GM21528 (cell line): ENCODE measurements around the gene KNSTRN.

ENCODE experiments used
- ATAC-seq: cut with Tn5 transposase; IDR thresholded peaks from one replicate; pipeline ENCODE4 v1.9.1; 2021; ENCODE audit warnings: mild to moderate bottlenecking, moderate library complexity; ENCODE audit not compliant: unreplicated experiment, low FRiP score

The KNSTRN gene, protein sequence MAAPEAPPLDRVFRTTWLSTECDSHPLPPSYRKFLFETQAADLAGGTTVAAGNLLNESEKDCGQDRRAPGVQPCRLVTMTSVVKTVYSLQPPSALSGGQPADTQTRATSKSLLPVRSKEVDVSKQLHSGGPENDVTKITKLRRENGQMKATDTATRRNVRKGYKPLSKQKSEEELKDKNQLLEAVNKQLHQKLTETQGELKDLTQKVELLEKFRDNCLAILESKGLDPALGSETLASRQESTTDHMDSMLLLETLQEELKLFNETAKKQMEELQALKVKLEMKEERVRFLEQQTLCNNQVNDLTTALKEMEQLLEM

DNA sequence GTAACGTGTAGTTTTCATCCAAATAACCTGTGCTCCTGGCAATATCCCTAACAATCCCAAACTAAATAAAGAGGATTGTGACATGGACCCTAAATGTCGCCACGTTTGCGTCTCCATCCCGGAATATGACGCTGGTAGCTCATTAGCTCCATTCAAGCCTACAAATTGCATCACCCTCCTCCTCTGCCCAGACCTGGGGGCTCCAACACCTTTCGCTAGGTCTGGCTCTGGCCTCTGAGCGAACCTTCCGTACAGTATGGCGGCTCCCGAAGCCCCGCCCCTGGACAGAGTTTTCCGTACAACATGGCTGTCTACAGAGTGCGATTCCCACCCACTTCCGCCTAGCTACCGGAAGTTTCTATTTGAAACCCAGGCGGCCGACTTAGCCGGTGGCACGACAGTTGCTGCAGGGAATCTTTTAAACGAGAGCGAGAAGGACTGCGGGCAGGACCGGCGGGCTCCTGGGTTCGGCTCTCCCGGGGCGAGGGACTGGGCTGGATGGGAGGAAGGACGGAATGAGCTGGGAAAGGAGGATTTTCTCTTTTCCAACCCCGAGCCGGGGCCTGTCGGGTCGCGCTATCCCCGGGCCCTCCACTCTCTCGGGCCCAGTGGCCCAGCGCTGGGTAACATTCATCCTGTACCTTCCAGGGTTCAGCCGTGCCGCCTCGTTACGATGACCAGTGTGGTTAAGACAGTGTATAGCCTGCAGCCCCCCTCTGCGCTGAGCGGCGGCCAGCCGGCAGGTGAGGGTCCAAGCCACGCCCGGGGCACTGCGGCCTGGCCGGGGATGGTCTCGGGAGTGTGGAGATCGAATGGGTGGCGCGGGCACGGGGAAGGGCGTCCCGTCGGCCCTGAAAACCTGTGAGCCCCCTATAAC is at the start of gene KNSTRN:
KNSTRN (plus strand) TSS at position 142 of the 877 bp plus-strand sequence; CDS start at position 257, 115 bp downstream.
- peak; percentile 91 for ATAC-seq

DNA sequence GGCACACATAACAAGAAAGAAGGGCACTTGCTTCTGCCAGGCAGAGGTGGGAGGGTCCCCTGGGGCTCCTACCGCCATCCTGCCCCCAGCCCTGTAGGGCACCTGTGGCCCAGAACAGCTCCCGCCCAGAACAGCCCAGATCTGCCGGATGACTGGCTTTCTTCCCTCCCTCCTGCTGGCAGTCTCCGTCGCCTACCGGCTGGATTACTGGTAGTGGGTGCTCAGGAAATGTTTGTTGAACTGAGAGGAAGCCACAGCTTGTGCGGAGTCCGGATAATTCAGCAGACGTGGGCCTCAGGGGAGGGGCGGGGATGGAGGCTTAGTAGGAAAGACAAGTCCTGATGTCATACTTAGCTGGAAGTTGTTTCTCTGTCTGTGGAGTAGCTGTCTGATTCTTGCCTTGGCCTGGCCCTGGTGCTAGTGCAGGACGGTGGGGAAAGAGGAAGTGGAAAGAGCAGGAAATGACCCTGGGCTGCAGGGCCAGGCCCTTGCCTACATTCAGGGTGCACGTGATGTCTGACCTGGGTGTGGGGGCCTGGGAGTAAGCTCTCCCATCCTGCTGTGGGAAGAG is 48.5 kb upstream of the KNSTRN start:
- no peak for ATAC-seq

DNA sequence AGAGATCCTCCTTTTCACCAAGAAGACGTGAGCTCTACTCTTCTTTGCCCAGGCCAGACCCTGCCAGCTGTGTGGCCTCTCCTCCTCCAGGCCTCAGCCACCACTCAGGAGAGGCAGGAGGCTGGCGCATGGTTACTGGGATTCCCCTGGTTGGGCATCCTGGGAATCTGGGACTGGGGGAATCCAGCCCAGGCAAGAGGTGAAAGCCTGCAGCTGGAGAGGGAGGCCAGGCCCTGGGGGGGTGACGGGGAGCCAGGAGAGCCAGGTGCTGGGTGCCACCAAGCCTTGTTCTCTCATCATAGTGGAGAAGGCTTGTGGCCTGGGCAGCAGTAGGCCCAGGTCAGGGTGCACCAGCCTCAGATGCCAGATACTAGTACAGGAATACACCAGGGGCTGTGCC is 48.0 kb upstream of the KNSTRN start:
- no peak for ATAC-seq

DNA sequence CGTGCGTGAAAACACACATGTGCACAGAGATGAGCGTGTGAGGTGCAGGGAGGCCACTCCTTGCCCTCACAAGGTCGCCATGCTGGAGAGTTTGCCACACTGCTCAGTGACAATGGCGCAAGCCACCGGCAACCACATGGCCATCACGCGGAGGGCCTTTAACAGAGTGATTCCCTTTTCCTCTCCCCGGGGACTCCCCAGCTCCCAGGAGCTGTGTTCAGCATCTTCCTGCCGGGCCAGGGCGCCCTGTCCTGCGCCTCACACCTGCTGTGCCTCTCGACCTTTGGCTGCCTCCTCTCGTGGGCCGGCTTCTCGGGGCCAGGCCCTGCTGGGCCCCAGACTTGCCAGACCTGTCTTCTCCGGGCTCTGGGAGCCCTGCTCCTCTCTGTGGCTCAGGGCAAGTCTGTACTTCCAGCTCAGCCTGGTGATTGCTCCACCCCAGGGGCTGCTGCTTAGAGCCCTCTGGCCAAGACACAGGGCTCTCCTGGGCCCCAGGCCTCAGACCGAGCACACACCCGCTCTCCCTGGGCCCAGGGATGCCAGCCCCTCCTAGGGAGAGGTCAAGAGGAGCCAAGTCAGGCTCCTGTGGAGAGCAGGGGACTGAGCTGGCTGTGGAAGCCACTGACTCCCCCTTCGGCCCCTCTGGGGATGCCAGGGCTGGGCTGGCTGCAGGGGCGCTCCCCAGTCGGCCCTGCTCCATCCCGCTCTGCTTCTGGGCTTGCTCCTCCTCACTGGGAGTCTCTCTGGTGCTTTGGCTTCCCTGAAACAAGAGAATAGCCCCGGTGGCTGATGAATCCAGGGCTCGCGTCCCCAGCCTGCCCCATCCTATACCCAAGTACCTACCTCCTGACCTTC is 47.4 kb upstream of the KNSTRN start:
- ATAC-seq, result no peak

DNA sequence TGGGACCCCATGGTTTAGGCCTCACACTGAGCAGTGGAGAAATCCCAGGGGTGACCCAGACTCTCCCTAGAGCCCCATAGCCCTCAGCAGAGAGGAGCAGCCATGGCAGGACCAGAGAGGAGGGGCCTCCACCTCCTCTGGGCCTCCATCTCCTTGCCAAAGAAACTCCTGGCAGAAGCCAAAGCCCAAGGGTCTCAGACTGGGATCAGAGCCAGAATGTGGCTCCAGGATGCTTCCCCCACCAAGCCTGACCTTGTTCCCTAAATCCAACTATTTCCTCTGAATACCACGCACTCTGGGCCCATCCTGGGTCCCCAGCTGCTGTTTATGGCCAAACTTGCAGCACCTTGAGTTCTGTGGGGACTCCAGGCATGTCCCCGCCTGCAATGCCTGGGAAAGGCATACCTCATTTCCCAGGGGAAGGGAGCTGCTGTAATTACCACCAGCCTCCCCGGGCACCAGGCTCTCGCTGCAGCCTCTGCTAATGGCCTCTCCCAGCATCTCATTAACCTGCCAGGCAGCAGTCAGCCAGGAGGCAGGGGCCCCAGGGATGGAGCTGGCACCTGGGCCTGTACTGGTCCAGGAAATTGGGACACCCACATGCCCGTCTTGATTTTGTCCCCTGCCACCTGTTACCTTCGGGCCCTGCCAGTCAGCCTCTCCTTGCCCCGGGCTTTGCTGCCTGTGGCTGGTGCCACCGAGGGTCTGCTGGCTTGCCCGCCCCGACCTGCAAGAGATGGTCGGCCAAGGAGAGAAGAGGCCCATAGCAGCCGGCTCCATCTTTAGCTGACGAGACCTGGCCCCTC is 46.4 kb upstream of the KNSTRN start:
- ATAC-seq, result no peak

DNA sequence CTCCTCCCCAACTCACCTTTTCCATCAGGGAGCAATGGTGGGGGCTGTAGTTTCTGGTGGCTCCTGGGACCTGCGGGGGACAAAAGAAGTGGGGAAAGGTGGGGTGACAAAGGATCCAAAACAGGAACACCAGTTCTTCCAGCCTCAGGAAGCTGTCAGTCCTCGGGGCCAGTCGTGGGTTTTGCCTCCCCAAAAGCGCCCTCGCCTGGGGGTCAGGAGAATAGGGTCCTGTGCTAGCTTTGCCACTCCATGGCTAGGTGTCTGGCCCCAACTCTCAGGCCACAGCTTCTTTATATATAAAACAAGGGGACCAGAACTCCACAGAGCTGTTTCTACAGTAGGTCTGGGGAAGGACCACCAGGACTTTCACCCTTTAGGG is 45.8 kb upstream of the KNSTRN start:
- no peak for ATAC-seq

DNA sequence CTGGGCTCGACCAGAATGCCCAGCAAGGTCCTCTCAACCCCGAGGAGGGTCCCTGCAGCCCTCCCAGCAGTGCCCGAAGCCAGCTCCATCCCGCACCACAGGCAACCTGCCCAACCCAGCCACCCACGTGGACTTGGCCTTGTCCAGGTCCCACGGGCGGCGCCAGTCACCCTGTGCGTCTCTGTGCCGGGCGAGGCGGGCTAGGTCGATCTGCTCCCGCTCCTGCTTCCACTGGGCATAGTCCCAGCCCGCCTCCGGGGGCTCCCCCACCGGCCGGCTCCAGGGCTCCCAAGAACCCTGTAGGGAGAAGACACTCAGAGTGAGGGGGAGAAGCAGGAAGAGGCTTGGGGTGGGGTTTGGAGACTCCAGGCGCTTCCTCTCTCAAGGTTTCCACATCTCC is 44.9 kb upstream of the KNSTRN start:
- no peak for ATAC-seq

DNA sequence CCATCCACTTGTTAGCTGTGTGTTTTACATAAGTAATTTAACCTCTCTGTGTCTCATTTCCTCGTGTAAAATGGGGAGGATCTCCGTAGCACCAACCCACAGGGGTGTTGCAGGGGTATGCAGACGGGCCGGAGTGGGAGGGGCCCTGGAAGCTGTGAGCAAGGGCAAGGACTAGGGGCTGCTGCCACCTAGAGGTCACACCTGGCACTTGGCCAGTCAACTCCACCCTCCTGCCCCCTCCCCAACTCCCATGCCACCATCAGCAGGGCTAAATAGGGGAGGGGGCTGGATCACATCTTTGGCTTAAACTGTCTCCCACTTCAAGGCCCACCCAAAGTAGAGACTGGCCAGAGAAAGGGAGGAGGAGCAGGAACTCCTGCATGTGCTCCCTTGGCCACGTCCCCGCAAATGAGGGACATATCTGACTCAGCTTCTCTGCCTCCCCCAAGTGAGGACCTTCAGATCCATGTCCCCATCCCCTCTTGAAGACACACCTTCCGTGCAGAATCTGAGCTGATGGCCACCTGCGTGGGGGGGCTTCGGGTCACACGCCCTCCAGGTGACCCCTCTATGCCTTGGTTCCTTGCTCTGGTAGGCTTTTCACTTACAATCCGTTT is 44.4 kb upstream of the KNSTRN start:
- ATAC-seq, result no peak

DNA sequence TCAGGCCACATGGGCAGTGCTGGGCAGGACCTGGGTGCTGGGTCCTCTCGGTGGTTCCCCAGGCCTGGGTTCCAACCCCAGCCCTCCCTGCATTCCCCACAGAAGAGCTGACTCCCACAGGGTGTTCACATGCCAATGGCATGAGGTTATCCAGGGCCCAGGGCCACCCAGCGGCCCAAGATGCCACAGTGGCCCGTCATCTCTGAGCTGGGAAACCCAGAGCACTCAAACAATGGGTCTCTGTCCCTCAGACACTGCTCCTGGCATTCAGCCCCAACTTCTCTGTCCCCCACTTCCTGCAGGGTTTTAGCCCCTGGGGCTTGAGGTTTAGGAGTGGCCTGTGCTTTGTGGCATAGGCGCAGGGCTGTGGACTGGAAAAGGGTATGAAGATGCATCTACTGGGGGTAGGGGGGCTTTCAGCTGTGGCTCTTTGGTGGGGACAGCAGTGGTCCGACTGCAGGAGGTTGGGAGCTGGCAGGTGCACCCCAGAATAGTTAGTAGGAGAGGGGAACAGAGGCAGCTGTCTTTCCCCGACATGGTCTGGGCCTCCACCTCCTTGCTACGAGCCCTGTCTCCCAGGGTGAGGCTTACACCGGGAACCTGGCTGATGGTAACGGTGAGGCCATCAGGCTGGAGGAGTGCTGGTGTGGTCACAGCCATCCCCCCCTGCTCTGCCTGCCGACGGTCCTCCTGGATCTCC is 43.5 kb upstream of the KNSTRN start:
- ATAC-seq, result no peak

DNA sequence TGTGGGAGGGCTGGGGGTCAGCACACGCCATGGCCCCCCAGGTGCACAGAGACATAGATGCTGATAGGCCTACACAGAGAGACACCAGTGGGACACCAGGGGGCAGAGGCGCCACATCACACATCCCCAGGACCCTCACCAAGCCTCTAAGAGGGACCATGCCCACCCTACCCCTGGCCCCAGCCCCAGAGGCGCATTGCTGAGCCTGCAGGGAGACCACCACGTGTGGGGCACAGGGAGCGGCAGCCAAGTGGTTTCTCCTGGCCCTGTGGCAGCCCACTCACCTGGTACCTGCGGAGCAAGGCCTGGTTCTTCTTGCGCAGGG is 42.9 kb upstream of the KNSTRN start:
- ATAC-seq, result no peak

DNA sequence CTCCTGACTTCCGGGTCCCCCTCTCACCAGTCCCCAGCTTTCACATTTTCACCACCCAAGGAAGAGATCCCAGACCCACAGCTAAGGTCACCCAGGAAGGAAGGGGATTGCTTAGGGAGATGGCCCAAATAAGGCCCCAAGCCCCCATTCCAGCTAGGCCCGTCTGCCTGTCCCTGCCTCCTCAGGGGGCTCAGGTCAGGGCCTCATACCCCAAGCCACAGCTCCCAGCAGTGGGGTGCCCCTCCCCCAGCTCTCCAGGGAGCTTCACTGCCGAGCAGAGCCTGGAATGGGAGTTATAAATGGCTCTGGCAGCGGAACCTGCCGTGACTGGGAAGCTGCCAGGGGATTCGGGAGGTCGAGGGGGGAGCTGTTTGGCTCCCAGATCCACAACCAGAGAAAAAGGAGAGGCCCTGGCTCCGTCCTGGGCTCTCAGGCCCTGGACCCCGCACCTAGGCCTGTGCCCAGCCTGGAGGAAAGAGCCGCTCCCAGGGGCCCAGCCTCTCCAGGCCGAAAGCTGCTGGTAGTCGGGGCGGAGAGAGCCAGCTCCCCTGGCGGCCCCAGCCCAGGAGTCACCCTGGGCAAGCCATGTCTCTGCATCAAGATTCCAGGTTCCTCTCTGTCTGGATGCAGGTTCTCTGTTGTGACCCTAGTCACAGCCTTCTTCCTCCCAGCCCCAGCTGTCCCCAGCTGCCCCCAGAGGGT is 42.3 kb upstream of the KNSTRN start:
- no peak for ATAC-seq

DNA sequence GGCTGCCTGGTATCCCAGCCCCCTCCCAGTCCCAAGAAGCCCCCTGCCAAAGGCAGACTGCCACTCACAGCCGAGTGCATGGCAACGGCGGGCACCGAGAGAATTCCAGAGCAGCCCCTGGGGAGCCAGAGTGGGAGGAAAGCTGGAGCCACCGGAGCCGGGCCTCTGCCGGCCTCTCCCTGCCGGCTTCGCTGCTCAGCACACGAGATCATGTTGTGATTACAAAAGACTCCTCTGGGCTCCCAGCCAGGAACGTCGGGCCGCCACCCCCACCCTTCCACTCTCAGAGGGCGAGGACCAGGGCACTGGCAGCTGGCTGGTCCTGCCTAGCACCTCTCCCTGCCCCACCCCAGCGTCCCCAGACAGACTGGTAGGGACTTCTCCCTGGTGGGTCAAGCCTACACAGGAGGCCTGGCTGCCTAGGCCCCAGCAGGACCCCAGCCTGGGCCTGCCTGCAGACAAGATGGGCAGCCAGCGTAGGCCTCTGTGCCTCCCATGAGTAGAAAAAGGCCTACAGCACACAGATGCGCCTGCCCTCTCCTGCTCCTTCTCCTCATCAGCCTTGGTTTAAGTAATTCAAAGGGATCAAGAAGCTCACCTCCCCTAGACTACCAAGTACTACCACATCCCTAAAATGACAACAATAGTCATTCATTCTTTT is 41.7 kb upstream of the KNSTRN start, which contains the start of gene CCDC9B:
CCDC9B (minus strand) TSS at position 200 of the 661 bp plus-strand sequence; CDS start at position 80, 120 bp downstream.
- ATAC-seq, result no peak

DNA sequence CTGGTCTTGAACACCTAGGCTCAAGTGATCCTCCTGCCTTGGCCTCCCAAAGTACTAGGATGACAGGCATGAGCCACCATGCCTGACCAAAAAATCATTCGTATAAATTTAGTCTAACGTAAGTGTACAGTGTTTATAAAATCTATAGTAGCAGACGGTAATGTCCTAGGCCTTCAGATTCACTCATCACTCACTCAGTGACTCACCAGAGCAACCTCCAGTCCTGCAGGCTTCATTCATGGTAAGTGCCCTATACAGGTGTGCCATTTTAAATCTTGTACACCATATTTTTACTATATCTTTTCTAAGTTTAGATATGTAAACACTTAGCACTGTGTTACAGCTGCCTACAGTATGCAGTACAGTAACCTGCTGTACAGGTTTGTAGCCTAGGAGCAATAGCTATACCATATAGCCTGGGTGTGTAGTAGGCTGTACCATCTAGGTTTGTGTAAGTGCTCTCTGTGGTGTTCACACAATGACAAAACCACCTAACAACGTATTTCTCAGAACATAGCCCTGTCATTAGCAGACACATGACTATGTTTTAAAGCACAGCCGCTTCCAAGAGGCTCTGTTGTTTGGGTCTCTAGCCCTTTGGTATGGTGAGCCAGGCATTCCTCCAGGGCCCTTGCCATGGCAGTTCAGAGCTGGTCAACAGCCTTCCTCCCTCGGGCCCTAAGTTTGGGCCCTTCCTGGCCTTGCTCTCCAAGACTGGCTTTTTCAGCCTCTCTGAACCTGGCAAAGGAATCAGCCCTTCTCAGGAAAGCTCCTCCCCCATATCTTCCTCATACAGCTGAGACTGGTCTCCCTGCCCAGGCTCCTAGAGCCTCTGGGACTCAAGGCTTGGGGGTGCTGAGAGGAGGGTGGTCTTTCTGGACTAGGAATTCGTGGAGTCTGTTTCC is 39.9 kb upstream of the KNSTRN start:
- no peak for ATAC-seq

DNA sequence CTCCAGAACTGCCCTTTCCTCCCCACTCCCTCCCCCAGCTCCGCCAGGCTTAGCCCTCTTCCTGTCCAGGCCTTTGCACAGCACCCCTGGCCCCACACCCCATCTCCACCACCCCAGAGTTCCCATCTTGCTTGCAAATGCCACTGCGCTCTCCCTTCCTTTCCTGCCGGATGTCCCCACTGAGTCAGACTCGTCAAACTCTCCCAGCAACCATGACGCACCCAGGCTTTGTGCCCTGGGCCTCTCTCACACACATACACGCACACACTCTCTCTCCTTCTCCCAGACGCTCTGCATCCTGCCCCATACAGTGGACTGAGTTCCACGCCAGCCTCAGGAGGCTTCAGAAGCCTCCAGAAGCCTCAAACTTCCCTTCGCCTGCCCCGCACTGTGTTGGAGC is 39.0 kb upstream of the KNSTRN start:
- ATAC-seq, result no peak

DNA sequence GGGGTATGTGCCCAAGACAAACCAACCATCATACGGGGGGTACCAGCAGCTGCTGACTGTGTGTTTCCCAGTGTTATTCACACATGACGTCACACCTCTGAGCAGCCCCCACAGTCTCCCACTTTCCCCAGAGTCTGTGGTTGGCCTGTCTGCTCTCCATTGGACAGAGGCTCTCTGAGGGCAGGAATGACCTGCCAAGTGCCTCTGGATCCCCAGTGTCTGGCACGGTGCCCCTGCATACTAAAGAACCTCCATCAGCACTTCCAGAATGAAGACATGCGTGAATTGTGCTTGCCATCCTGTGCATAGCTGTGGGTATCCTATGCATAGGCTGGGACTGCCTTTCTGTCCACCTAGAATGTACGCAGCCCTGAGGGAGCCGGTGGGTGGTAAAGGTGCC is 38.3 kb upstream of the KNSTRN start:
- no peak for ATAC-seq

DNA sequence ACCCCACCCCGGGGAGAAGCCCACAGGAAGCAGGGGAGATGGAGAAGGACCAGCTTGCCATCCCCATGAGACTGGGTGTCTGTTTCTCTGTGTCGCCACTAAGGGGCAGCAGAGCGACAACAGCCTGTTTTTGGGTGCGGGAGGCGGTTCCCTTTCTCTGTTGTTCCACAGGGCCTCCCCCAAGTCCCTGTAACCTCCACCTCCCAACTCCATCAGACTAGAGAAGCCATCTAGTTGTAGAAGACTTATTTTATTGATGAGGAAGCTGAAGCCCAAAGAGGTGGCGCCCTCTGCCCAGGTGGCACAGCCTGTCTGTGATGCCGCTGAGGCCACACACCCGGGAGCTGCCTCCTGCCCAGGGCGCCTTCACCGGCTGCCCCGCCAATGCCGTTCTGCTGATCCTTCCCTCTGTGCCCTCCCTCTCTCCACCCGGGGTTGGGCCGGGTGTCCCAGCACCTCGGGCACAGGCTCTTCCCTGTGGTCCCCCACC is 37.8 kb upstream of the KNSTRN start:
- ATAC-seq, result no peak
